Effector memory CD4-positive, alpha-beta T cell (primary cell): ENCODE results near the gene KIF23.
"Not testable (repeated sequence)": the region's sequence is repeated elsewhere in the genome, so short reads cannot be mapped to it uniquely, and the experiment has no call there.

ENCODE experiments used
- DNase-seq, 3 donors: peaks; one replicate each; pipeline ENCODE4 v3.0.0-alpha.2; 2020
- H3K27ac ChIP-seq: 2 replicates; pipeline ENCODE4 v1.7.0; 2013; ENCODE audit warnings: mild to moderate bottlenecking, low read length, moderate library complexity; ENCODE audit not compliant: insufficient read depth, poor library complexity, severe bottlenecking
- H3K27me3 ChIP-seq: replicated peaks from 2 replicates; pipeline ENCODE4 v1.7.0; 2013; ENCODE audit warnings: mild to moderate bottlenecking, low read length; ENCODE audit not compliant: insufficient read depth, control insufficient read depth, poor library complexity, severe bottlenecking
- H3K36me3 ChIP-seq: 2 replicates; pipeline ENCODE4 v1.7.0; 2013; ENCODE audit warnings: mild to moderate bottlenecking, low read length, moderate library complexity; ENCODE audit not compliant: control insufficient read depth, insufficient read depth
- H3K4me1 ChIP-seq: 2 replicates; pipeline ENCODE4 v1.7.0; 2013; ENCODE audit warnings: low read length, mild to moderate bottlenecking; ENCODE audit not compliant: control insufficient read depth, insufficient read depth, poor library complexity, severe bottlenecking
- H3K4me3 ChIP-seq: 2 replicates; pipeline ENCODE4 v1.7.0; 2013; ENCODE audit warnings: low read length, low read depth, mild to moderate bottlenecking; ENCODE audit not compliant: insufficient read depth, poor library complexity, severe bottlenecking
- H3K9me3 ChIP-seq: 2 replicates; pipeline ENCODE4 v1.7.0; 2013; ENCODE audit warnings: mild to moderate bottlenecking, low read length, moderate library complexity; ENCODE audit not compliant: control insufficient read depth

The KIF23 gene

DNA sequence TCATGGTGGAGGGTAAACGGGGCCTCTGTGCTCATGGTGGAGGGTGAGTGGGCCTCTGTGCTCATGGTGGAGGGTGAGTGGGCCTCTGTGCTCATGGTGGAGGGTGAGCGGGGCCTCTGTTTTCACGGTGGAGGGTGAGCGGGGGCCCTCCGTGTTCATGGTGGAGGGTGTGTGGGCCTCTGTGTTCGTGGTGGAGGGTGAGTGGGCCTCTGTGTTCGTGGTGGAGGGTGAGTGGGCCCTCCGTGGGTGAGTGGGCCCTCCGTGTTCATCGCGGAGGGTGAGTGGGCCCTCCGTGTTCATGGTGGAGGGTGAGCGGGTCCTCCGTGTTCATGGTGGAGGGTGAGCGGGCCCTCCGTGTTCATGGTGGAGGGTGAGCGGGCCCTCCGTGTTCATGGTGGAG is 30.1 kb upstream of the KIF23 start:
- H3K27me3 ChIP-seq, H3K36me3 ChIP-seq, H3K27ac ChIP-seq, H3K9me3 ChIP-seq, DNase-seq, H3K4me1 ChIP-seq, H3K4me3 ChIP-seq: not testable (repeated sequence)

- H3K9me3 ChIP-seq: no peaks in the 10 kb centered on the region
Observed at GRCh38 chr15:69384626-69385598, 29.2 kb upstream of the KIF23 start.

DNA sequence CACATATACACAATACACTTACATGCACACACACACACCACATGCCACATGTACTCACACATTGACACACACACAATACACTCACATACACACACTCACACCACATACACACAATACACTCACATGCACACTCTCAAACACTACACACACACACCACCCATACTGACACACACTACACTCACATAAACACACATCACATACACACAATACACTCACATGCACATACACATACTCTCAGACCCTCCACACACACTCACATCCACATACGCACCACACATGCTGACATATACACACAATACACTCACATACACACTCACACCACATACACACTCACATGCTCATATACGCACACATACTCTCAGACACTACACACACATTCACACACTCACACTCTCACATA is 28.3 kb upstream of the KIF23 start:
- no peaks in the 10 kb centered on the region for H3K27me3 ChIP-seq
- no peaks in the 10 kb centered on the region for H3K4me1 ChIP-seq
- H3K4me3 ChIP-seq: no peak overlapping the region
- DNase-seq: no peak
- H3K9me3 ChIP-seq: no peaks in the 10 kb centered on the region
- no peak overlapping the region for H3K27ac ChIP-seq
- H3K36me3 ChIP-seq: no peaks in the 10 kb centered on the region

More at GRCh38 chr15:69384626-69385598, 29.2 kb upstream of the KIF23 start:
- no peaks in the 10 kb centered on the region for H3K36me3 ChIP-seq
- no peak overlapping the region for H3K27ac ChIP-seq
- DNase-seq: no peak
- H3K4me3 ChIP-seq: no peak overlapping the region
- H3K4me1 ChIP-seq: no peaks in the 10 kb centered on the region
- no peaks in the 10 kb centered on the region for H3K27me3 ChIP-seq

DNA sequence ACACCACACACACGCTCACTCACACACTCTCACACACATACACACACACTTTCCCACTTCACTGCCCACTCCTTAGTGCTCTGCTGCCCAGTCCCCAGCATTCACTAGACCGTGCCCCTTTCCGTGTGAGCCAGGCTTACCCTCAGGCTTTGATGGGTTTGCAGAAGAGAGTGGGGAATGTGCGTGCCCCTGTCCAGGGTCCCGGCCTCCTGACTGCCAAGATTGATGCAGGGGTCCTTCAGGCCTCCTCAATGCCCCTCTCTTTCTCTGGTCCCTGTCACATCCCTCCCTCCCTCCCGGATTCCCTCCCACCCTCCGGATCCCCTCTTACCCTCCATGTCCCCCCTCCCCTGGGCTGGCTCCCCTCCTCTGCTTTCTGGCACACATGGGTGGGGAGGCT is 27.9 kb upstream of the KIF23 start:
- Histone ChIP-seq H3K4me1 (no peaks in the 10 kb centered on the region), H3K36me3 (no peaks in the 10 kb centered on the region), H3K4me3 (no peak overlapping the region), H3K9me3 (no peaks in the 10 kb centered on the region), H3K27ac (no peak overlapping the region), H3K27me3 (no peaks in the 10 kb centered on the region)
- no peak for DNase-seq

DNA sequence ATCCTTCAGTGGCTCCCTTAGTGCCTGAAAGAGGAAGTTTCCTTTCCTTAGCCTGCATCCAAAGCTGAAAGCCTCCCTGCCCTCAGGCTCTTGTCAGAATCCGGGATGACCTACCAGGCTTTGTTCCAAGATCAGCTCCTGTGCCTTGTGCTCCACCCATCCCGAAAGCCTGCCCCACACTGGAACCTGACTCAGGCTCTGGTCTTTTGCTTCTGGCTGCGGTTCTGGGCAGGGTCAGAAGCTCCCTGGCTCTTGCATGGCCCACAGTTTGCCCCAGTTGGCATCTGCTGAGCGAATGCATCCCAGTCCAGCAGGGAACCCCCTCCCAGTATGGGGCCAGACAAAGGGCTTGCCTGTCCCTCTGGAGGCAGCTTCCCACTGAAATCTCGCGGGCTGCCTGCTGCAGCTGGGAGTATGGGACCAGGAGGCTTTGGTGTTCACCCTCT is 25.9 kb upstream of the KIF23 start:
- Histone ChIP-seq H3K36me3 (no peaks in the 10 kb centered on the region), H3K4me1 (no peaks in the 10 kb centered on the region)
- no peak for DNase-seq

DNA sequence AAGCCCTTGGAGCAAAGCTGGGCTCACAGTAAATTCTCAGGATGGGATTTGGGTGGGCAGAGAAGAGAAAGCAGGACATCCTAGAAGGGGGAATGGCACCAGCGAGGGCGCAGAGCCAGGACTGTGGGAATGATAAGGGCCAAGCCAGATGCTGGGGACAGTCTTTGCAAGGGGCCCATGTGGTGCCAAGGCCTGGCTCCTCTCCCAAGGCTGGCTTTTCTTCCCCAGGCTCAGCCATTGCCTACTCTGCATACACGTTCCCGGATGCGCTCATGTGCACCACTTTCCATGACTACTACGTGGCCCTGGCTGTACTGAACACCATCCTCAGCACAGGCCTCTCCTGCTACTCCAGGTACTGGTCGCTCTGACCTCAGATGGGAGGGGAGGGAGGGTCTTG is 24.7 kb upstream of the KIF23 start:
- no peaks in the 10 kb centered on the region for H3K9me3 ChIP-seq
- H3K36me3 ChIP-seq: no peaks in the 10 kb centered on the region
- H3K4me3 ChIP-seq: no peak overlapping the region
- H3K27me3 ChIP-seq: no peaks in the 10 kb centered on the region
- no peak overlapping the region for H3K27ac ChIP-seq
- DNase-seq: no peak
- H3K4me1 ChIP-seq: peaks cover 1% of the 10 kb centered on the region

More for the DNA sequence above, 25.9 kb upstream of the KIF23 start:
- H3K27me3 ChIP-seq: no peaks in the 10 kb centered on the region
- no peaks in the 10 kb centered on the region for H3K9me3 ChIP-seq
- H3K4me3 ChIP-seq: no peak overlapping the region
- no peak overlapping the region for H3K27ac ChIP-seq

DNA sequence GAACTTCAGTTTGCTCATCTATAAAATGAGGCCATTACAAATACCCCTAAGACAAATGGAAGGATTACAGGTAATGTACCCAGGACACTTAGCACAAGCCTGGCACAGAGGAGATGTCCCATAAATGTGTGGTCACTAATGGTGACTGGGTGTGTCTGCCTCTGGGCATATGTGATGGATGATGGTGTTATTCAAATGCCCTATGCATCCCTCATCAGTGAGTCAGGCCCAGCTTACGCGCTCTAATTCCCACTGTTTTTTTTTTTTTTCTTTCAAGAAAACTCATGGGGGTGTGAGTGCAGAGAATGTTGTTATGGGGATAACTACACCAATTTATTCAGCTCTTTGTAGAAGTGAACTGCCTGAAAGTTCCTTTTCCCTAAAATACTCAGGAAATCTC is 23.6 kb upstream of the KIF23 start:
- Histone ChIP-seq H3K27me3 (no peaks in the 10 kb centered on the region), H3K27ac (no peak overlapping the region)
- no peak for DNase-seq

DNA sequence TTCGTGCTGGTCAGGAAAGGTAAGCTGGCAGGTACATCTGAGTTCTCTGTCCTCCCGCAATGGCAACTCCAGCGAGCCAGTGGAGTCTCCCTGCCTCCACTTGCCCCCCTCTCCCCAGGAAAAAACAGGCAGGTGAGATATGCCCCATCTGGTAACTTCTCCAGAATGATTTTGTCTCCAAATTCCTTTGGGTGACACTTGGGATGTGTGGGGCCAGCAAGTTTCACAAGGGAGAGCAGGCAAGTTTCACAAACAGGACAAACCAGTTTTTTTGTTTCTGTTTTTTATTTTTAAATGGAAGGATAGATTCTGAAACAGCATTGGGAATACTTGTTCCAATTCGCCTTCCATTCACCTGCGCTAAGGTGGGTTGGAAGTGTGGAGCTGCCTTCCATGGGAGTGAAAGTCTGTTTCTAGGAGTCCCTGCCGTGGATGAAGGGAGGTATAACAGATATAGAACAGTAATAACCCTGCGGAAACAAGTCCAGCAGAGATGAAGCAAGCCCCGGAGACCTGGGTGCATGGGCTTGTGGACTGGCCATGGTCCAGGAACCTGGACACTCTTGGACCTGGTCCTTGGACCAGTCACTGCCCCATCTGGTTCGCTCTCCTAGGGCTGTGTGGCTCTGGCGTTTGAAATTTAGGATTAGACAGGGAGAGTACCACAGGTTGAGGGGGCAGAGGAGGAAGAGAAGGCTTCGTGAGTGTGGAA is 22.9 kb upstream of the KIF23 start:
- Histone ChIP-seq H3K4me1 (peaks cover 3% of the 10 kb centered on the region), H3K27ac (no peak overlapping the region), H3K27me3 (no peaks in the 10 kb centered on the region), H3K36me3 (no peaks in the 10 kb centered on the region), H3K9me3 (no peaks in the 10 kb centered on the region), H3K4me3 (no peak overlapping the region)
- no peak for DNase-seq

More for the DNA sequence above, 23.6 kb upstream of the KIF23 start:
- Histone ChIP-seq H3K4me3 (no peak overlapping the region), H3K4me1 (peaks cover 3% of the 10 kb centered on the region), H3K36me3 (no peaks in the 10 kb centered on the region), H3K9me3 (no peaks in the 10 kb centered on the region)

DNA sequence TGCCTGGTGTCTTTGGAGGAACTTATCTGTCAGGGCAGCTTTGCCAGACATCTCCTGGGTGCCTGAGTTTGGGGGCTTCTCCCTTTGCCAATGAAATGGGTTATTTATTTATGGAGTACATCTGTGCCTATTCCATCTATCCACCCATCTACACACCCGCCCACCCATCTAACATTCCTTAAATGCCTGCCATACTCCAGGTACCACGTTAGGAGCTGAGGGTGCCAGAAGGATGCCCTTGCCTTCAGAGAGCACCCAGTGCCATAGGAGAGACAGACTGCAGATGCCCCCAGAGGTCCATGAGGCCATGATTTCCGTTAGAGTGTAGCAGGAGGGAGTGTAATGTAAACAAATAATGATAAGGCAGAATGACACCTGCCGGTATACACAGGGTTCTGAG is 21.8 kb upstream of the KIF23 start:
- no peak overlapping the region for H3K27ac ChIP-seq
- H3K9me3 ChIP-seq: no peaks in the 10 kb centered on the region
- no peak for DNase-seq
- peaks cover 3% of the 10 kb centered on the region for H3K4me1 ChIP-seq
- no peaks in the 10 kb centered on the region for H3K36me3 ChIP-seq
- no peak overlapping the region for H3K4me3 ChIP-seq
- no peaks in the 10 kb centered on the region for H3K27me3 ChIP-seq
